H9 (cell line): ENCODE data around the gene A2ML1. TPM values are rescaled to one million over a fixed set of nuclear protein-coding genes. Genes with fewer than 3 reads are reported as not detected.
"Not testable (repeated sequence)": the region's sequence is repeated elsewhere in the genome, so short reads cannot be mapped to it uniquely, and the experiment has no call there.

Experiments
- DNase-seq: peaks from one replicate; pipeline ENCODE4 v3.0.0-alpha.2; 2017
- H2AFZ ChIP-seq: one replicate; pipeline ENCODE4 v1.6.1; 2013; ENCODE audit warnings: mild to moderate bottlenecking, low read length, control low read depth, moderate library complexity
- H2AK5ac ChIP-seq: 2 replicates; pipeline ENCODE4 v1.6.1; 2013; ENCODE audit warnings: low read length, control low read depth, mixed read lengths; ENCODE audit not compliant: insufficient read length
- H2BK120ac ChIP-seq: one replicate; pipeline ENCODE4 v1.6.1; 2013; ENCODE audit warnings: low read depth, mild to moderate bottlenecking, low read length, control low read depth, inconsistent platforms; ENCODE audit not compliant: poor library complexity, severe bottlenecking
- H2BK12ac ChIP-seq: 2 replicates; pipeline ENCODE4 v1.6.1; 2013; ENCODE audit warnings: low read length, control low read depth, mixed read lengths, low read depth; ENCODE audit not compliant: insufficient read length
- H2BK15ac ChIP-seq: 2 replicates; pipeline ENCODE4 v1.6.1; 2013; ENCODE audit warnings: low read depth, low read length, control low read depth
- H2BK20ac ChIP-seq: one replicate; pipeline ENCODE4 v1.6.1; 2013; ENCODE audit warnings: low read depth, mild to moderate bottlenecking, low read length, control low read depth, inconsistent platforms; ENCODE audit not compliant: poor library complexity, severe bottlenecking
- H2BK5ac ChIP-seq: 2 replicates; pipeline ENCODE4 v1.6.1; 2013; ENCODE audit warnings: low read length, control low read depth, mixed read lengths; ENCODE audit not compliant: insufficient read length
- H3K14ac ChIP-seq: 2 replicates; pipeline ENCODE4 v1.6.1; 2013; ENCODE audit warnings: low read length, control low read depth; ENCODE audit not compliant: insufficient read depth
- H3K18ac ChIP-seq: 2 replicates; pipeline ENCODE4 v1.6.1; 2013; ENCODE audit warnings: low read depth, mild to moderate bottlenecking, mixed read lengths, low read length, control low read depth; ENCODE audit not compliant: insufficient read length
- H3K23ac ChIP-seq: 2 replicates; pipeline ENCODE4 v1.6.1; 2013; ENCODE audit warnings: low read length, control low read depth, mixed read lengths, low read depth; ENCODE audit not compliant: insufficient read length
- H3K23me2 ChIP-seq: 2 replicates; pipeline ENCODE4 v1.6.1; 2013; ENCODE audit warnings: low read depth, mild to moderate bottlenecking, mixed read lengths, low read length, control low read depth; ENCODE audit not compliant: insufficient read length, poor library complexity, severe bottlenecking
- H3K27ac ChIP-seq: 2 replicates; pipeline ENCODE4 v1.5.1; 2013; ENCODE audit warnings: low read length, control low read depth, mixed read lengths, low read depth; ENCODE audit not compliant: insufficient read length
- H3K27me3 ChIP-seq: 2 replicates; pipeline ENCODE4 v1.6.1; 2013; ENCODE audit warnings: low read length, control low read depth, inconsistent platforms; ENCODE audit not compliant: insufficient read depth
- H3K4ac ChIP-seq: 2 replicates; pipeline ENCODE4 v1.6.1; 2013; ENCODE audit warnings: low read depth, mild to moderate bottlenecking, control low read depth, inconsistent platforms, low read length, moderate library complexity
- H3K4me1 ChIP-seq: 2 replicates; pipeline ENCODE4 v1.6.1; 2013; ENCODE audit warnings: low read length, control low read depth, inconsistent platforms; ENCODE audit not compliant: insufficient read depth
- H3K4me2 ChIP-seq: 2 replicates; pipeline ENCODE4 v1.6.1; 2013; ENCODE audit warnings: low read length, control low read depth, mixed read lengths; ENCODE audit not compliant: insufficient read length, insufficient read depth
- H3K56ac ChIP-seq: 2 replicates; pipeline ENCODE4 v1.6.1; 2013; ENCODE audit warnings: low read depth, mild to moderate bottlenecking, mixed read lengths, low read length, control low read depth; ENCODE audit not compliant: insufficient read length
- H3K79me1 ChIP-seq: 2 replicates; pipeline ENCODE4 v1.6.1; 2013; ENCODE audit warnings: low read depth, mild to moderate bottlenecking, moderate library complexity, low read length, control low read depth, inconsistent platforms; ENCODE audit not compliant: insufficient read depth, poor library complexity, severe bottlenecking
- H3K79me2 ChIP-seq: 2 replicates; pipeline ENCODE4 v1.6.1; 2013; ENCODE audit warnings: low read length, control low read depth, inconsistent platforms; ENCODE audit not compliant: insufficient read depth
- H3K9ac ChIP-seq: 2 replicates; pipeline ENCODE4 v1.6.1; 2013; ENCODE audit warnings: low read length, control low read depth, mixed read lengths; ENCODE audit not compliant: insufficient read length; ENCODE audit errors: extremely low read depth
- H3K9me3 ChIP-seq: one replicate; pipeline ENCODE4 v1.6.1; 2013; ENCODE audit warnings: low read depth, low read length, inconsistent platforms; ENCODE audit not compliant: control insufficient read depth
- H3T11ph ChIP-seq: one replicate; pipeline ENCODE4 v1.6.1; 2013; ENCODE audit warnings: mild to moderate bottlenecking, low read length, control low read depth, inconsistent platforms
- H4K20me1 ChIP-seq: one replicate; pipeline ENCODE4 v1.6.1; 2013; ENCODE audit not compliant: control insufficient read depth, insufficient read length, insufficient read depth
- H4K5ac ChIP-seq: 2 replicates; pipeline ENCODE4 v1.6.1; 2013; ENCODE audit warnings: low read depth, mild to moderate bottlenecking, mixed read lengths, low read length, control low read depth; ENCODE audit not compliant: insufficient read length
- H4K8ac ChIP-seq: replicated peaks from 2 replicates; pipeline ENCODE4 v1.6.1; 2013; ENCODE audit warnings: low read length, control low read depth, mixed read lengths, low read depth; ENCODE audit not compliant: insufficient read length
- H4K91ac ChIP-seq: 2 replicates; pipeline ENCODE4 v1.6.1; 2013; ENCODE audit warnings: low read depth, mild to moderate bottlenecking, moderate library complexity, mixed read lengths, low read length, control low read depth; ENCODE audit not compliant: insufficient read length
- H3K27ac Mint-ChIP-seq, 3 experiments: 2 replicates in 2 of 3; 3 replicates in 1 of 3; pipeline ENCODE4 v1.8.0; 2020 to 2021; ENCODE audit warnings: mixed read lengths in 3 of 3, mild to moderate bottlenecking in 1 of 3, moderate library complexity in 1 of 3
- H3K27me3 Mint-ChIP-seq: 2 replicates; pipeline ENCODE4 v1.8.0; 2021; ENCODE audit warnings: low read depth, mild to moderate bottlenecking, moderate library complexity, mixed read lengths
- H3K36me3 Mint-ChIP-seq, 3 experiments: 2 replicates in 2 of 3; 3 replicates in 1 of 3; pipeline ENCODE4 v1.8.0; 2020 to 2021; ENCODE audit warnings: low read depth in 3 of 3, mixed read lengths in 3 of 3; ENCODE audit not compliant: insufficient read depth in 1 of 3
- H3K4me1 Mint-ChIP-seq, 2 experiments: 2 replicates each; pipeline ENCODE4 v1.8.0; 2020; ENCODE audit warnings: mixed read lengths in 2 of 2
- H3K4me3 Mint-ChIP-seq, 2 experiments: 2 replicates in 1 of 2; 3 replicates in 1 of 2; pipeline ENCODE4 v1.8.0; 2020 to 2021; ENCODE audit warnings: mild to moderate bottlenecking in 2 of 2, mixed read lengths in 2 of 2, moderate library complexity in 1 of 2
- H3K9me3 Mint-ChIP-seq, 2 experiments: 2 replicates in 1 of 2; 3 replicates in 1 of 2; pipeline ENCODE4 v1.8.0; 2020; ENCODE audit warnings: mild to moderate bottlenecking in 2 of 2, mixed read lengths in 2 of 2, moderate library complexity in 1 of 2
- CTCF ChIP-seq: fragments of 200-600 bp; sonication (generic); conservative IDR thresholded peaks from 3 replicates; pipeline ENCODE4 v1.8.0; 2021; ENCODE audit warnings: antibody characterized with exemption, mild to moderate bottlenecking
- WGBS: extraction: QIAGEN DNeasy Blood & Tissue Kit; methylation state at CpG from one replicate; pipeline ENCODE4 v1.1.7; 2013; ENCODE audit warnings: missing lambda C conversion rate, low lambda C conversion rate, mixed read lengths; ENCODE audit not compliant: insufficient read length; ENCODE audit errors: extremely low coverage; 5-methylcytosine and 5-hydroxymethylcytosine counted together
- total RNA-seq: library from RNA; stranded (reverse); gene quantifications from 2 replicates; pipeline ENCODE4 v1.2.1, GENCODE V29; 2021

A2ML1 gene
- total RNA-seq, 1 experiment from 2014 or later, result 2.8 TPM

DNA sequence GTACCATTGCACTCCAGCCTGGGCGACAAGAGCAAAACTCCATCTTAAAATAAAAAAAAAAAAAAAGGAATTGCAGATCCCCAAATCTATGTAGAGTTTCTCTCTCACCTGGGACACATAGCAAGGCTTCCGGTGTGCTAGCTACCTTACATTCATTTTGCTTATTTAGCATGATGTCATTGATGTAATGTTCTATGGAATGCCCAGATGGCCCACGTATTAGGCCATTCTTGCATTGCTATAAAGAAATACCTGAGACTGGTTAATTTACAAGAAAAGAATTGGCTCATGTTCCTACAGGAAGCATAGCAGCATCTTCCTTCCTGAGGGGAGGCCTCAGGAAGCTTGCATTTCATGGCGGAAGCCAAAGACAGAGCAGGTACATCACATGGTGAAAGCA is 36.9 kb upstream of the A2ML1 start:
- H3K27me3 Mint-ChIP-seq, result no peaks in the 10 kb centered on the region
- H3T11ph ChIP-seq, result no peak overlapping the region
- no peak overlapping the region for H3K27ac Mint-ChIP-seq
- H3K23me2 ChIP-seq, result no peaks in the 10 kb centered on the region
- no peaks in the 10 kb centered on the region for H4K20me1 ChIP-seq
- H3K27me3 ChIP-seq, result no peaks in the 10 kb centered on the region
- no peak overlapping the region for H3K9ac ChIP-seq
- no peak overlapping the region for H3K18ac ChIP-seq
- no peak overlapping the region for H2BK20ac ChIP-seq
- H3K56ac ChIP-seq, result no peak overlapping the region
- H3K4me3 Mint-ChIP-seq, result no peak overlapping the region
- H4K5ac ChIP-seq, result peak overlapping the region; percentile 42
- H3K14ac ChIP-seq, result no peak overlapping the region
- H3K27ac ChIP-seq, result no peak overlapping the region
- TF ChIP-seq CTCF, result no peak
- H3K4ac ChIP-seq, result no peak overlapping the region
- no CpG with 5 or more reads among the region's 4 CpGs for WGBS
- no peak overlapping the region for H3K23ac ChIP-seq
- H4K8ac ChIP-seq, result no peak overlapping the region
- peaks cover 48 to 58% (median 49%) of the 10 kb centered on the region in 3 experiments for H3K36me3 Mint-ChIP-seq
- no peak overlapping the region for H3K4me2 ChIP-seq
- H3K9me3 ChIP-seq, result no peaks in the 10 kb centered on the region
- peaks cover 13% of the 10 kb centered on the region; the same call in 1 of the 2 replicates for H3K79me2 ChIP-seq
- no peak overlapping the region for H4K91ac ChIP-seq
- no peak for DNase-seq
- no peaks in the 10 kb centered on the region for H3K79me1 ChIP-seq
- no peak overlapping the region for H2BK12ac ChIP-seq
- no peak overlapping the region for H2AFZ ChIP-seq
- no peak overlapping the region for H2BK5ac ChIP-seq
- H2BK120ac ChIP-seq, result no peak overlapping the region
- peak overlapping the region; percentile 14 for H2AK5ac ChIP-seq
- peaks cover 15 to 35% of the 10 kb centered on the region in 2 experiments for H3K9me3 Mint-ChIP-seq
- peaks cover 8 to 9% of the 10 kb centered on the region in 2 experiments for H3K4me1 Mint-ChIP-seq
- H2BK15ac ChIP-seq, result no peak overlapping the region
- H3K4me1 ChIP-seq, result no peaks in the 10 kb centered on the region

GRCh38 chr12:8787206-8787605 is 35.2 kb upstream of the A2ML1 start:
- H2AFZ ChIP-seq, H3K23me2 ChIP-seq, H3K9me3 ChIP-seq, H3K14ac ChIP-seq, H3K23ac ChIP-seq, H3K4me1 ChIP-seq, H3K4me3 Mint-ChIP-seq, H3K4ac ChIP-seq, H4K20me1 ChIP-seq, H3K4me2 ChIP-seq, H3K18ac ChIP-seq, H4K8ac ChIP-seq, H2AK5ac ChIP-seq, H2BK120ac ChIP-seq, H3K9ac ChIP-seq, H4K5ac ChIP-seq, H3K27ac Mint-ChIP-seq, H3K79me1 ChIP-seq, H3K27ac ChIP-seq, H2BK12ac ChIP-seq, H2BK5ac ChIP-seq, H3T11ph ChIP-seq, H3K27me3 ChIP-seq, H3K27me3 Mint-ChIP-seq, H2BK20ac ChIP-seq, H3K56ac ChIP-seq, H2BK15ac ChIP-seq: not testable (repeated sequence)
- no CpG with 5 or more reads among the region's 28 CpGs for WGBS
- peak; percentile 24 for DNase-seq
- Histone ChIP-seq H4K91ac (peak overlapping the region; percentile 85), H3K79me2 (peaks cover 13% of the 10 kb centered on the region; the same call in 1 of the 2 replicates)
- H3K36me3 Mint-ChIP-seq, result peaks cover 60 to 64% (median 63%) of the 10 kb centered on the region in 3 experiments
- H3K4me1 Mint-ChIP-seq, result peaks cover 17 to 19% of the 10 kb centered on the region in 2 experiments
- H3K9me3 Mint-ChIP-seq, result peaks cover 32 to 52% of the 10 kb centered on the region in 2 experiments
